Measurements from ENCODE around the gene SLC16A1.

DNA sequence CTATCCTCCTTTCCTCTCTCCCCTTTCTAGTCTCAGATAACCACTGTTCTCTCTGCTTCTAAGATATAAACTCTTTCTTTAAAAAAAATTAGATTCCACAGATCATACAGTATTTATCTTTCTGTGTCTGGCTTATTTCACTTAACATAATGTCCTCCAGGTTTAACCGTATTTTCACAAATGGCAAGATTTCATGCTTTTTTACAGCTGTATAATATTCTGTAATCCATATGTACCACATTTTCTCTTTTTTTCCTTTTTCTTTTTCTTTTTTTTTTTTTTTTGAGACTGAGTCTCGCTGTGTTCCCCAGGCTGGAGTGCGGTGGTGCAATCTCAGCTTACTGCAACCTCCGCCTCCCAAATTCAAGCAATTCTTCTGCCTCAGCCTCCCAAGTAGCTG, 5.1 kb upstream of the SLC16A1 start:
- TF ChIP-seq, protein P1, sequence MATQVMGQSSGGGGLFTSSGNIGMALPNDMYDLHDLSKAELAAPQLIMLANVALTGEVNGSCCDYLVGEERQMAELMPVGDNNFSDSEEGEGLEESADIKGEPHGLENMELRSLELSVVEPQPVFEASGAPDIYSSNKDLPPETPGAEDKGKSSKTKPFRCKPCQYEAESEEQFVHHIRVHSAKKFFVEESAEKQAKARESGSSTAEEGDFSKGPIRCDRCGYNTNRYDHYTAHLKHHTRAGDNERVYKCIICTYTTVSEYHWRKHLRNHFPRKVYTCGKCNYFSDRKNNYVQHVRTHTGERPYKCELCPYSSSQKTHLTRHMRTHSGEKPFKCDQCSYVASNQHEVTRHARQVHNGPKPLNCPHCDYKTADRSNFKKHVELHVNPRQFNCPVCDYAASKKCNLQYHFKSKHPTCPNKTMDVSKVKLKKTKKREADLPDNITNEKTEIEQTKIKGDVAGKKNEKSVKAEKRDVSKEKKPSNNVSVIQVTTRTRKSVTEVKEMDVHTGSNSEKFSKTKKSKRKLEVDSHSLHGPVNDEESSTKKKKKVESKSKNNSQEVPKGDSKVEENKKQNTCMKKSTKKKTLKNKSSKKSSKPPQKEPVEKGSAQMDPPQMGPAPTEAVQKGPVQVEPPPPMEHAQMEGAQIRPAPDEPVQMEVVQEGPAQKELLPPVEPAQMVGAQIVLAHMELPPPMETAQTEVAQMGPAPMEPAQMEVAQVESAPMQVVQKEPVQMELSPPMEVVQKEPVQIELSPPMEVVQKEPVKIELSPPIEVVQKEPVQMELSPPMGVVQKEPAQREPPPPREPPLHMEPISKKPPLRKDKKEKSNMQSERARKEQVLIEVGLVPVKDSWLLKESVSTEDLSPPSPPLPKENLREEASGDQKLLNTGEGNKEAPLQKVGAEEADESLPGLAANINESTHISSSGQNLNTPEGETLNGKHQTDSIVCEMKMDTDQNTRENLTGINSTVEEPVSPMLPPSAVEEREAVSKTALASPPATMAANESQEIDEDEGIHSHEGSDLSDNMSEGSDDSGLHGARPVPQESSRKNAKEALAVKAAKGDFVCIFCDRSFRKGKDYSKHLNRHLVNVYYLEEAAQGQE (IDR thresholded peaks at IDR 0.05; ENCODE audit: insufficient read depth in 1 of 2, low read depth in 2 of 2, low read length in 2 of 2) = no peak
- no peak for TF ChIP-seq POLR2AphosphoS5 (IDR thresholded peaks at IDR 0.05; ENCODE audit: low read depth, low read length)
- no peak for TF ChIP-seq TAF1 (IDR thresholded peaks at IDR 0.05; ENCODE audit: borderline replicate concordance, insufficient read depth, low read length)

All from PFSK-1 (cell line).